HepG2 (cell line): ENCODE data around the gene LSM12. TPM values are rescaled to one million over a fixed set of nuclear protein-coding genes. Genes with fewer than 3 reads are reported as not detected.

Experiments used
- ATAC-seq: fragments of 200-7000 bp; cut with Tn5 transposase; 3 replicates; pipeline ENCODE4 v1.9.1; 2020; ENCODE audit warnings: mild to moderate bottlenecking, moderate library complexity
- BruUV-seq: library from RNA; stranded (reverse); fragments of 400-500 nt; replicated peaks from 2 replicates; lab custom pipeline; 2021; lab: Mats Ljungman, UMichigan
- CTCF ChIA-PET: fragments of 300-600 bp; formaldehyde crosslinking; extraction: SDS; loops from one replicate; lab custom pipeline; 2021; ENCODE audit warnings: low total read pairs, inconsistent platforms, low intra/inter-chr PET ratio; lab: Yijun Ruan, JAX
- POLR2A ChIA-PET: fragments of 350-600 bp; sonication (Branson Sonifier 250); formaldehyde crosslinking; loops from one replicate; lab custom pipeline; 2020; ENCODE audit warnings: antibody characterized with exemption, inconsistent platforms; lab: Yijun Ruan, JAX
- DNase-seq: peaks from one replicate; pipeline ENCODE4 v3.0.0-alpha.2; 2015; ENCODE audit warnings: low spot score
- FAIRE-seq: peaks from 3 replicates; lab custom pipeline; 2011; peaks lifted over from hg19 to GRCh38; lab: Jason Lieb, UNC
- H2AFZ ChIP-seq: one replicate; pipeline ENCODE4 v1.6.1; 2011; ENCODE audit warnings: low read length, inconsistent platforms
- H3K27ac ChIP-seq: fragments of 300-600 bp; 3 replicates; pipeline ENCODE4 v1.8.0; 2011; ENCODE audit warnings: mixed run types, mild to moderate bottlenecking, mixed read lengths, low read length, inconsistent platforms; ENCODE audit not compliant: insufficient read depth; ENCODE audit errors: extremely low read length
- H3K27me3 ChIP-seq, 2 experiments: fragments of 200-600 bp in 1 of 2; 2 replicates in 1 of 2; 3 replicates in 1 of 2; pipeline versions ENCODE4 v1.6.0 to v1.8.0; 2011; ENCODE audit warnings: low read length in 2 of 2, mild to moderate bottlenecking in 2 of 2, moderate library complexity in 2 of 2, inconsistent platforms in 1 of 2; ENCODE audit not compliant: insufficient read depth in 2 of 2, control insufficient read depth in 1 of 2
- H3K36me3 ChIP-seq, 2 experiments: fragments of 200-600 bp in 1 of 2; replicated peaks in 1 of 2; 2 replicates in 1 of 2; 3 replicates in 1 of 2; pipeline versions ENCODE4 v1.5.1 to v1.8.0; 2011; ENCODE audit warnings: low read length in 2 of 2, inconsistent platforms in 1 of 2; ENCODE audit not compliant: insufficient read depth in 2 of 2, control insufficient read depth in 1 of 2
- H3K4me1 ChIP-seq: 2 replicates; pipeline ENCODE4 v1.5.1; 2012; ENCODE audit warnings: low read length, inconsistent platforms; ENCODE audit not compliant: insufficient read depth
- H3K4me2 ChIP-seq: 2 replicates; pipeline ENCODE4 v1.6.0; 2011; ENCODE audit warnings: low read depth, low read length, inconsistent platforms
- H3K4me3 ChIP-seq, 3 experiments: fragments of 200-600 bp in 1 of 3; sonication (generic), shearing (Covaris generic) in 1 of 3; replicated peaks in 1 of 3; 2 replicates each; pipeline ENCODE4 v1.5.1; 2011 to 2016; ENCODE audit warnings: low read length in 3 of 3, inconsistent platforms in 2 of 3, low read depth in 2 of 3, mild to moderate bottlenecking in 2 of 3, control low read depth in 1 of 3, mixed read lengths in 1 of 3; ENCODE audit not compliant: insufficient read depth in 1 of 3
- H3K79me2 ChIP-seq: one replicate; pipeline ENCODE4 v1.6.1; 2011; ENCODE audit warnings: low read length, inconsistent platforms; ENCODE audit not compliant: insufficient read depth
- H3K9ac ChIP-seq: 2 replicates; pipeline ENCODE4 v1.6.0; 2011; ENCODE audit warnings: mild to moderate bottlenecking, low read depth, low read length, inconsistent platforms; ENCODE audit not compliant: insufficient read depth
- H3K9me3 ChIP-seq: 2 replicates; pipeline ENCODE4 v1.5.1; 2012; ENCODE audit warnings: mild to moderate bottlenecking, low read length
- H4K20me1 ChIP-seq: 2 replicates; pipeline ENCODE4 v1.6.0; 2011; ENCODE audit warnings: inconsistent platforms, mild to moderate bottlenecking, low read length, moderate library complexity; ENCODE audit not compliant: insufficient read depth
- JUNB ChIP-seq: sonication (generic); formaldehyde crosslinking; IDR thresholded peaks from 2 replicates; pipeline ENCODE4 v1.8.0; 2022; ENCODE audit warnings: missing genetic modification reagents, mild to moderate bottlenecking, borderline replicate concordance
- KLF15 ChIP-seq: sonication (generic); formaldehyde crosslinking; IDR thresholded peaks from 2 replicates; pipeline ENCODE4 v1.8.1; 2023; ENCODE audit warnings: borderline replicate concordance, mild to moderate bottlenecking, inconsistent platforms, missing genetic modification reagents, mixed read lengths
- MAZ ChIP-seq, 2 experiments: sonication (generic) in 1 of 2; formaldehyde crosslinking in 1 of 2; IDR thresholded peaks; 2 replicates each; pipeline versions ENCODE4 v1.5.0 to v1.6.1; 2012 to 2020; ENCODE audit warnings: low read depth in 2 of 2, mild to moderate bottlenecking in 2 of 2, borderline replicate concordance in 1 of 2, improper control_type of control experiment in 1 of 2, low read length in 1 of 2, missing genetic modification reagents in 1 of 2, moderate library complexity in 1 of 2
- MXD1 ChIP-seq: sonication (generic); formaldehyde crosslinking; IDR thresholded peaks from 2 replicates; pipeline ENCODE4 v1.4.0; 2020; ENCODE audit warnings: mild to moderate bottlenecking, missing genetic modification reagents
- RFX3 ChIP-seq: IDR thresholded peaks from 2 replicates; pipeline ENCODE4 v1.6.1; 2016; ENCODE audit warnings: missing biosample characterization, missing genetic modification reagents
- TAF1 ChIP-seq: sonication (generic); formaldehyde crosslinking; IDR thresholded peaks from 2 replicates; pipeline ENCODE4 v1.4.0; 2020; ENCODE audit warnings: missing genetic modification reagents
- TERF1 ChIP-seq: sonication (generic); formaldehyde crosslinking; IDR thresholded peaks from 2 replicates; pipeline ENCODE4 v1.8.0; 2022; ENCODE audit warnings: mild to moderate bottlenecking, missing genetic modification reagents, moderate library complexity
- XBP1 ChIP-seq: sonication (generic); formaldehyde crosslinking; IDR thresholded peaks from 2 replicates; pipeline ENCODE4 v1.5.0; 2020; ENCODE audit warnings: missing genetic modification reagents
- ZFP36L2 ChIP-seq: sonication (generic); formaldehyde crosslinking; IDR thresholded peaks from 2 replicates; pipeline ENCODE4 v1.4.0; 2020; ENCODE audit warnings: missing genetic modification reagents
- ZNF225 ChIP-seq: sonication (generic); formaldehyde crosslinking; IDR thresholded peaks from 2 replicates; pipeline ENCODE4 v1.4.0; 2020; ENCODE audit warnings: mild to moderate bottlenecking, missing genetic modification reagents
- ZNF335 ChIP-seq: sonication (generic); formaldehyde crosslinking; IDR thresholded peaks from 2 replicates; pipeline ENCODE4 v1.4.0; 2020; ENCODE audit warnings: missing genetic modification reagents
- ZNF549 ChIP-seq: sonication (generic); formaldehyde crosslinking; IDR thresholded peaks from 2 replicates; pipeline ENCODE4 v1.5.0; 2020; ENCODE audit warnings: missing genetic modification reagents
- whole genome bisulfite sequencing: methylation state at CpG from one replicate; pipeline ENCODE4 v1.1.6; 2017; ENCODE audit warnings: low lambda C conversion rate; 5-methylcytosine and 5-hydroxymethylcytosine counted together
- in situ Hi-C: cut with HindIII; loops from 2 replicates; pipeline ENCODE4 v1.10.0; 2017; ENCODE audit warnings: low pct_unique_long_range_greater_than_20kb; ENCODE audit not compliant: extremely low pct_ligation_motif_present
- intact Hi-C: fragments of 100-400 bp; cut with micrococcal nuclease; formaldehyde crosslinking; loops from one replicate; pipeline ENCODE4 v1.10.0; 2022; ENCODE audit not compliant: unreplicated experiment
- polyA plus RNA-seq, 8 experiments: library from polyadenylated mRNA; depleted of rRNA in 3 of 8; stranded (reverse) in 7 of 8; unstranded in 1 of 8; fragments of >200 nt; fragmentation: Illumina TruSeq in 4 of 8; extraction: Trizol in 4 of 8; gene quantifications; 2 replicates each; pipeline versions ENCODE4 v1.2.1 to v1.2.3, GENCODE V29; 2011 to 2016; ENCODE audit warnings: low read depth in 4 of 8, missing spikeins in 1 of 8, mixed read lengths in 1 of 8; ENCODE audit not compliant: insufficient read depth in 1 of 8
- total RNA-seq, 5 experiments: library from RNA; depleted of rRNA; stranded (reverse); fragments of >200 nt; fragmentation: Illumina TruSeq; extraction: Trizol; gene quantifications; 2 replicates each; pipeline ENCODE4 v1.2.3, GENCODE V29; 2016; ENCODE audit warnings: low read depth in 1 of 5

The LSM12 gene
- total and polyA plus RNA-seq, 2 of the 13 experiments (the other 11 are each of a cell fraction or from before 2014, with no cell fraction given) = 52.8 to 55.7 TPM

- H3K27ac ChIP-seq = no peak overlapping the region
- H4K20me1 ChIP-seq = no peaks in the 10 kb centered on the region
- ChIA-PET POLR2A (no interaction called here), CTCF (interaction anchor here (4.6 kb wide), 1 partner anchor 49 kb away, joined by 128 read pairs; the partner anchor contains the start of gene PPY)
- H3K36me3 ChIP-seq = no peaks in the 10 kb centered on the region
- in situ Hi-C loops (loop anchor here (5.0 kb wide), 1 partner anchor 50 kb away; the partner anchor contains the start of gene PPY), intact Hi-C loops (no loop called here)
- no peak overlapping the region for H2AFZ ChIP-seq
- WGBS = 84% methylated on average over 14 of the region's 14 CpGs
- H3K27me3 ChIP-seq = peaks cover 5 to 57% of the 10 kb centered on the region in 2 experiments; a peak in 4 of 5 replicates
- TF ChIP-seq ZNF549 (CRISPR knock-in tag) (no peak), XBP1 (CRISPR knock-in tag) (no peak), RFX3 (CRISPR knock-in tag) (no peak), MAZ (IDR thresholded peaks at IDR 0.05; ENCODE audit: borderline replicate concordance, low read depth, low read length) (no peak), MAZ (CRISPR knock-in tag; IDR thresholded peaks at IDR 0.05; ENCODE audit: low read depth) (no peak), MXD1 (CRISPR knock-in tag) (no peak), ZFP36L2 (no peak), TAF1 (CRISPR knock-in tag) (no peak), ZNF335 (CRISPR knock-in tag) (no peak), KLF15 (CRISPR knock-in tag) (no peak), TERF1 (CRISPR knock-in tag) (no peak), JUNB (CRISPR knock-in tag) (no peak), ZNF225 (CRISPR knock-in tag) (no peak)
- H3K9me3 ChIP-seq = no peaks in the 10 kb centered on the region
- FAIRE-seq = no peak
- no peak overlapping the region for H3K4me3 ChIP-seq
- no peak overlapping the region for H3K4me2 ChIP-seq
- no peak for DNase-seq
- ATAC-seq = no peak
- BruUV-seq = no TSS peak
- H3K4me1 ChIP-seq = peaks cover 14% of the 10 kb centered on the region
- H3K9ac ChIP-seq = no peak overlapping the region
- no peaks in the 10 kb centered on the region for H3K79me2 ChIP-seq
Measured at GRCh38 chr17:43992641-43993040, 73.8 kb downstream of the LSM12 start.
